GM18858 (cell line): ENCODE data around the gene EZH2.

Source experiments
- ATAC-seq: cut with Tn5 transposase; IDR thresholded peaks from one replicate; pipeline ENCODE4 v1.9.1; 2021; ENCODE audit not compliant: unreplicated experiment

EZH2 gene

GRCh38 chr7:148901178-148901577 is 17.1 kb upstream of the EZH2 start:
- ATAC-seq, result no peak

- ATAC-seq, result no peak
These were observed 14.9 kb upstream of the EZH2 start for GRCh38 chr7:148898845-148899484.

- no peak for ATAC-seq
These were observed 10.5 kb upstream of the EZH2 start for GRCh38 chr7:148894591-148894990.

GRCh38 chr7:148893071-148893470 is 9.0 kb upstream of the EZH2 start:
- no peak for ATAC-seq

GRCh38 chr7:148888300-148888699 is 4.2 kb upstream of the EZH2 start:
- ATAC-seq, result no peak

- ATAC-seq, result no peak
These were observed 2.8 kb upstream of the EZH2 start for GRCh38 chr7:148886844-148887243.

- peak; percentile 84 for ATAC-seq
These were observed 370 bp upstream of the EZH2 start for GRCh38 chr7:148884299-148885022.

- ATAC-seq, result peak; percentile 16
These were observed 634 bp downstream of the EZH2 start for GRCh38 chr7:148883266-148884048.

- ATAC-seq, result no peak
These were observed 1.2 kb downstream of the EZH2 start for GRCh38 chr7:148882841-148883265.

- no peak for ATAC-seq
These were observed 1.9 kb downstream of the EZH2 start for GRCh38 chr7:148882192-148882591.

GRCh38 chr7:148878317-148878716 is 5.8 kb downstream of the EZH2 start:
- ATAC-seq, result no peak

- no peak for ATAC-seq
These were observed 6.6 kb downstream of the EZH2 start for GRCh38 chr7:148877517-148877916.

GRCh38 chr7:148872188-148872587 is 11.9 kb downstream of the EZH2 start:
- ATAC-seq, result no peak

- no peak for ATAC-seq
These were observed 12.5 kb downstream of the EZH2 start for GRCh38 chr7:148871551-148871950.

- no peak for ATAC-seq
These were observed 13.1 kb downstream of the EZH2 start for GRCh38 chr7:148871030-148871429.

GRCh38 chr7:148868378-148868674 is 15.8 kb downstream of the EZH2 start:
- no peak for ATAC-seq

- ATAC-seq, result no peak
These were observed 16.3 kb downstream of the EZH2 start for GRCh38 chr7:148867596-148868377.

- ATAC-seq, result no peak
These were observed 17.7 kb downstream of the EZH2 start for GRCh38 chr7:148866362-148866761.

GRCh38 chr7:148865283-148865682 is 18.8 kb downstream of the EZH2 start:
- ATAC-seq, result no peak

- ATAC-seq, result no peak
These were observed 20.8 kb downstream of the EZH2 start for GRCh38 chr7:148863324-148863723.

- ATAC-seq, result no peak
These were observed 21.6 kb downstream of the EZH2 start for GRCh38 chr7:148862481-148862880.
